Liver (tissue), 3 donors: ENCODE data around the gene DGCR8.
"Not testable (repeated sequence)": the region's sequence is repeated elsewhere in the genome, so short reads cannot be mapped to it uniquely, and the experiment has no call there.

Experiments
- GABPA ChIP-seq, 2 donors: IDR thresholded peaks in 1 of 2; conservative IDR thresholded peaks in 1 of 2; 2 replicates each; pipeline ENCODE4 v1.6.1; 2016; ENCODE audit warnings: antibody characterized with exemption in 2 of 2, mild to moderate bottlenecking in 1 of 2, moderate library complexity in 1 of 2
- REST ChIP-seq: IDR thresholded peaks from 2 replicates; pipeline ENCODE4 v1.6.1; 2016; ENCODE audit warnings: antibody characterized with exemption, mild to moderate bottlenecking
- RXRA ChIP-seq, 2 donors: IDR thresholded peaks; 2 replicates each; pipeline ENCODE4 v1.6.1; 2017 to 2018; ENCODE audit warnings: antibody characterized with exemption in 2 of 2, mild to moderate bottlenecking in 1 of 2
- TAF1 ChIP-seq: conservative IDR thresholded peaks from 2 replicates; pipeline ENCODE4 v1.6.1; 2016; ENCODE audit warnings: antibody characterized with exemption, mild to moderate bottlenecking
- ZBTB33 ChIP-seq: IDR thresholded peaks from 2 replicates; pipeline ENCODE4 v1.6.1; 2016; ENCODE audit warnings: antibody characterized with exemption
- TF ChIP-seq, protein P1 (sequence below): fragments of 150-350 bp; IDR thresholded peaks from 2 replicates; pipeline ENCODE4 v1.5.1; 2017; ENCODE audit warnings: improper control_type of control experiment, low read depth, low read length; ENCODE audit not compliant: missing input control
- donor health status: healthy.
- donor health status: healthy.

- TF ChIP-seq, protein P1, sequence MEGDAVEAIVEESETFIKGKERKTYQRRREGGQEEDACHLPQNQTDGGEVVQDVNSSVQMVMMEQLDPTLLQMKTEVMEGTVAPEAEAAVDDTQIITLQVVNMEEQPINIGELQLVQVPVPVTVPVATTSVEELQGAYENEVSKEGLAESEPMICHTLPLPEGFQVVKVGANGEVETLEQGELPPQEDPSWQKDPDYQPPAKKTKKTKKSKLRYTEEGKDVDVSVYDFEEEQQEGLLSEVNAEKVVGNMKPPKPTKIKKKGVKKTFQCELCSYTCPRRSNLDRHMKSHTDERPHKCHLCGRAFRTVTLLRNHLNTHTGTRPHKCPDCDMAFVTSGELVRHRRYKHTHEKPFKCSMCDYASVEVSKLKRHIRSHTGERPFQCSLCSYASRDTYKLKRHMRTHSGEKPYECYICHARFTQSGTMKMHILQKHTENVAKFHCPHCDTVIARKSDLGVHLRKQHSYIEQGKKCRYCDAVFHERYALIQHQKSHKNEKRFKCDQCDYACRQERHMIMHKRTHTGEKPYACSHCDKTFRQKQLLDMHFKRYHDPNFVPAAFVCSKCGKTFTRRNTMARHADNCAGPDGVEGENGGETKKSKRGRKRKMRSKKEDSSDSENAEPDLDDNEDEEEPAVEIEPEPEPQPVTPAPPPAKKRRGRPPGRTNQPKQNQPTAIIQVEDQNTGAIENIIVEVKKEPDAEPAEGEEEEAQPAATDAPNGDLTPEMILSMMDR, result not testable (repeated sequence)
- TF ChIP-seq TAF1; REST; ZBTB33; RXRA (IDR thresholded peaks at IDR 0.05); GABPA (IDR thresholded peaks at IDR 0.05 in 1 of 2, conservative IDR thresholded peaks at IDR 0.05 in 1 of 2): not testable (repeated sequence)
Observed at GRCh38 chr22:20159531-20159930, 79.5 kb downstream of the DGCR8 start.
